Panc1 (cell line): ENCODE measurements around the gene PARS2.

ENCODE experiments used
- POLR2AphosphoS5 ChIP-seq: IDR thresholded peaks from 2 replicates; pipeline ENCODE4 v1.6.1; 2012; ENCODE audit warnings: mild to moderate bottlenecking, low read depth, low read length, moderate library complexity
- REST ChIP-seq, 2 experiments: IDR thresholded peaks; 2 replicates each; pipeline ENCODE4 v1.6.1; 2011 to 2012; ENCODE audit warnings: low read depth in 2 of 2, control low read depth in 1 of 2, low read length in 1 of 2, mild to moderate bottlenecking in 1 of 2, moderate library complexity in 1 of 2; ENCODE audit not compliant: insufficient read depth in 1 of 2
- SIN3A ChIP-seq: IDR thresholded peaks from 2 replicates; pipeline ENCODE4 v1.6.1; 2012; ENCODE audit warnings: low read depth, mild to moderate bottlenecking, low read length, moderate library complexity, borderline replicate concordance; ENCODE audit not compliant: insufficient read depth
- TCF7L2 ChIP-seq: IDR thresholded peaks from 2 replicates; pipeline ENCODE4 v1.6.1; 2011; ENCODE audit warnings: mild to moderate bottlenecking, low read depth, low read length, inconsistent platforms
- TF ChIP-seq, protein P1 (sequence below): fragments of 450-650 bp; IDR thresholded peaks from 2 replicates; pipeline ENCODE4 v1.5.1; 2017; ENCODE audit warnings: mild to moderate bottlenecking

GRCh38 chr1:54812801-54813484 lies 48.6 kb upstream of the PARS2 start:
- no peak for TF ChIP-seq POLR2AphosphoS5
- TF ChIP-seq, protein P1, sequence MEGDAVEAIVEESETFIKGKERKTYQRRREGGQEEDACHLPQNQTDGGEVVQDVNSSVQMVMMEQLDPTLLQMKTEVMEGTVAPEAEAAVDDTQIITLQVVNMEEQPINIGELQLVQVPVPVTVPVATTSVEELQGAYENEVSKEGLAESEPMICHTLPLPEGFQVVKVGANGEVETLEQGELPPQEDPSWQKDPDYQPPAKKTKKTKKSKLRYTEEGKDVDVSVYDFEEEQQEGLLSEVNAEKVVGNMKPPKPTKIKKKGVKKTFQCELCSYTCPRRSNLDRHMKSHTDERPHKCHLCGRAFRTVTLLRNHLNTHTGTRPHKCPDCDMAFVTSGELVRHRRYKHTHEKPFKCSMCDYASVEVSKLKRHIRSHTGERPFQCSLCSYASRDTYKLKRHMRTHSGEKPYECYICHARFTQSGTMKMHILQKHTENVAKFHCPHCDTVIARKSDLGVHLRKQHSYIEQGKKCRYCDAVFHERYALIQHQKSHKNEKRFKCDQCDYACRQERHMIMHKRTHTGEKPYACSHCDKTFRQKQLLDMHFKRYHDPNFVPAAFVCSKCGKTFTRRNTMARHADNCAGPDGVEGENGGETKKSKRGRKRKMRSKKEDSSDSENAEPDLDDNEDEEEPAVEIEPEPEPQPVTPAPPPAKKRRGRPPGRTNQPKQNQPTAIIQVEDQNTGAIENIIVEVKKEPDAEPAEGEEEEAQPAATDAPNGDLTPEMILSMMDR: no peak
- no peak for TF ChIP-seq REST (IDR thresholded peaks at IDR 0.05; ENCODE audit: insufficient read depth in 1 of 2, low read depth in 2 of 2, low read length in 1 of 2)
- no peak for TF ChIP-seq SIN3A
- TF ChIP-seq TCF7L2: no peak
